NB4 (cell line): Measurements from ENCODE around the gene EIF6.

Source experiments
- DNase-seq: peaks from one replicate; pipeline ENCODE4 v3.0.0; 2010; ENCODE audit warnings: low read depth
- H3K4me3 ChIP-seq: one replicate; pipeline ENCODE4 v1.5.1; 2011; ENCODE audit warnings: mild to moderate bottlenecking, low read depth, low read length, moderate library complexity
- MYC ChIP-seq: IDR thresholded peaks from 2 replicates; pipeline ENCODE4 v1.6.1; 2011; ENCODE audit warnings: low read depth, low read length
- POLR2A ChIP-seq: IDR thresholded peaks from 2 replicates; pipeline ENCODE4 v1.6.1; 2011; ENCODE audit warnings: mild to moderate bottlenecking; ENCODE audit not compliant: insufficient read length; ENCODE audit errors: extremely low read depth
- TF ChIP-seq, protein P1 (sequence below): IDR thresholded peaks from one replicate; pipeline ENCODE4 v1.5.1; 2012; ENCODE audit warnings: low read depth, low read length
- TF ChIP-seq, protein P2 (sequence below): IDR thresholded peaks from 2 replicates; pipeline ENCODE4 v1.6.1; 2011; ENCODE audit warnings: low read depth, low read length

The EIF6 gene

DNA sequence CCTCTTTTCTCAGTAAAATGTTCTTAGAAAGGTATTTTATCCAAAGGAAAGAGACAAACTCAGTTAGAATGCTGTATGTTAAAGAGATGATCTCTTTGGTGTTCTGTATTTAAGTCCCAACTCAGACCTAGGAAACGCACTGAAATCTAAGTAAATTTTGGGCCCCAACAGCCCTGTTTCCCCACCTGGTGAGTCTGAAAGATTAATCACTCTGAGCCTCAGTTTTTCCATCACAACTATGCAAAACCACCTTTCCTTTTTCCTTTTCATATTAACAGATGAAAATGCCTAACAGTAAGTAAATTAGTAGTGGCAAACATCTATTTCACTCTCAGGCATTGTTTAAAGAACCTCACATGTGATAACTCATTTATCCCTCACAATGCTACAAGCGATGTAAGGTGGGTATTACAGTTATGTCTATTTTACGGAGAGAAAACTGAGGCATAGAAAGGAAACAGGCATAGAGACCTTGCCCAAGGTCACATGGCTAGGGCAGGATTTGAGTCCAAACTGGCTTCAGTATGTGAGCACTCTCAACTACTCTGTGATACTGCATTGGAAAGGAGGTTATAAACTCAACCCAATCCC is 43.6 kb upstream of the EIF6 start:
- DNase-seq: no peak
- H3K4me3 ChIP-seq: no peak overlapping the region
- TF ChIP-seq, protein P1, sequence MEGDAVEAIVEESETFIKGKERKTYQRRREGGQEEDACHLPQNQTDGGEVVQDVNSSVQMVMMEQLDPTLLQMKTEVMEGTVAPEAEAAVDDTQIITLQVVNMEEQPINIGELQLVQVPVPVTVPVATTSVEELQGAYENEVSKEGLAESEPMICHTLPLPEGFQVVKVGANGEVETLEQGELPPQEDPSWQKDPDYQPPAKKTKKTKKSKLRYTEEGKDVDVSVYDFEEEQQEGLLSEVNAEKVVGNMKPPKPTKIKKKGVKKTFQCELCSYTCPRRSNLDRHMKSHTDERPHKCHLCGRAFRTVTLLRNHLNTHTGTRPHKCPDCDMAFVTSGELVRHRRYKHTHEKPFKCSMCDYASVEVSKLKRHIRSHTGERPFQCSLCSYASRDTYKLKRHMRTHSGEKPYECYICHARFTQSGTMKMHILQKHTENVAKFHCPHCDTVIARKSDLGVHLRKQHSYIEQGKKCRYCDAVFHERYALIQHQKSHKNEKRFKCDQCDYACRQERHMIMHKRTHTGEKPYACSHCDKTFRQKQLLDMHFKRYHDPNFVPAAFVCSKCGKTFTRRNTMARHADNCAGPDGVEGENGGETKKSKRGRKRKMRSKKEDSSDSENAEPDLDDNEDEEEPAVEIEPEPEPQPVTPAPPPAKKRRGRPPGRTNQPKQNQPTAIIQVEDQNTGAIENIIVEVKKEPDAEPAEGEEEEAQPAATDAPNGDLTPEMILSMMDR: no peak
- TF ChIP-seq POLR2A (no peak), MYC (no peak)
- TF ChIP-seq, protein P2, sequence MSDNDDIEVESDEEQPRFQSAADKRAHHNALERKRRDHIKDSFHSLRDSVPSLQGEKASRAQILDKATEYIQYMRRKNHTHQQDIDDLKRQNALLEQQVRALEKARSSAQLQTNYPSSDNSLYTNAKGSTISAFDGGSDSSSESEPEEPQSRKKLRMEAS: no peak

DNA sequence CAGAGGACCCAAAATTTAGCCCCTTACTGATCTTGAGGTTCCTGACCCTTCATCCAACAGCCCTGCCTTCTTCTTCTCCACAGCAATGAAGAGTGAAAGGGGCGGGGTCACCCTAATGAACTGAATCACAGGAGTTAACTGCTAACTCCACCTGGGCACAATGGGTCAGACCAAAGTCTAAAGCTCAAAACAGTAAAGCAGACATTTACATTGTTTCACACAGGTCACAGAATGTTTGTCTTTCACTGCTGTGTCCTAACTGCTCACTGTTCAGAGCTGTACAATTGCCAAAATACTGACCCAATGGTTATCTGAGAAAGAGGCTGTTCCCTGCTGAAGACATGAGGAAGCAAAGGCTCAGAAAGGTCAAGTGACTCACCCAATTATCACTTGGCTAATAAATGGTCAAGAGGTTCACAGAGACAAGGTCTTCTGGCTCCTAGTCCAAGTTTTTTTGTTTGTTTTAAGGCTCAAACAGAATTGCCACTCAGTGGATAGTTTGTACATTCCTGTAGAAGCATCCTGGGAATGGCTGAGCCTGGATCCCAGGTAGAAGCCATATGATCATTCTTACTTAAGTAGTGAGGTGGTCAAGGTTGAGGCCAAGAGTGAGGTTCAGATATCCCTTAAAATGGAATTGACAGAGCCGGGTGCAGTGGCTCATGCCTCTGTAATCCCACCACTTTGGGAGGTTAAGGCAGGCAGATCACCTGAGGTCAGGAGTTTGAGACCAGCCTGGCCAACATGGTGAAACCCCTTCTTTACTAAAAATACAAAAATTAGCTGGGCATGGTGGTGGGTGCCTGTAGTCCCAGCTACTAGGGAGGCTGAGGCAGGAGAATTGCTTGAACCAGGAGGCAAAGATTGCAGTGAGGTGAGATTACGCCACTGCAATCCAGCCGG is 42.8 kb upstream of the EIF6 start:
- TF ChIP-seq POLR2A: no peak
- no peak for TF ChIP-seq MYC
- TF ChIP-seq, protein P1: no peak
- TF ChIP-seq, protein P2: no peak
- no peak overlapping the region for H3K4me3 ChIP-seq
- DNase-seq: no peak

DNA sequence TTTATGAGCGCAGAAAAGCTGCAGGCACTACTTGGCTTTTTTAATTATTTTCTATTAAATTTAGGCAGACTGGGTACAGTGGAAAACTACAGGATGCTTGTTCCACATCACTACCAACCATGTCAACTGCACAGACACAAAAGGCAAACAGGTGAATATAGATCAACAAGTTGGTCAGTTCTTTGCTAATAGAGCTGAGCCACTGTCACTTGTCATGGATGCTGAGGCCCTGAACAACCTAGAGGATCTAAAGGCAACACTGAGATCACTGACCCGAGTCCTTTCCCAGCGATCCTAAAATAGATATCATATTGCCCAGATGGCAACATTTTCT is 42.1 kb upstream of the EIF6 start:
- TF ChIP-seq, protein P1: no peak
- TF ChIP-seq POLR2A: no peak
- TF ChIP-seq, protein P2: no peak
- TF ChIP-seq MYC: no peak
- H3K4me3 ChIP-seq: no peak overlapping the region
- DNase-seq: no peak

DNA sequence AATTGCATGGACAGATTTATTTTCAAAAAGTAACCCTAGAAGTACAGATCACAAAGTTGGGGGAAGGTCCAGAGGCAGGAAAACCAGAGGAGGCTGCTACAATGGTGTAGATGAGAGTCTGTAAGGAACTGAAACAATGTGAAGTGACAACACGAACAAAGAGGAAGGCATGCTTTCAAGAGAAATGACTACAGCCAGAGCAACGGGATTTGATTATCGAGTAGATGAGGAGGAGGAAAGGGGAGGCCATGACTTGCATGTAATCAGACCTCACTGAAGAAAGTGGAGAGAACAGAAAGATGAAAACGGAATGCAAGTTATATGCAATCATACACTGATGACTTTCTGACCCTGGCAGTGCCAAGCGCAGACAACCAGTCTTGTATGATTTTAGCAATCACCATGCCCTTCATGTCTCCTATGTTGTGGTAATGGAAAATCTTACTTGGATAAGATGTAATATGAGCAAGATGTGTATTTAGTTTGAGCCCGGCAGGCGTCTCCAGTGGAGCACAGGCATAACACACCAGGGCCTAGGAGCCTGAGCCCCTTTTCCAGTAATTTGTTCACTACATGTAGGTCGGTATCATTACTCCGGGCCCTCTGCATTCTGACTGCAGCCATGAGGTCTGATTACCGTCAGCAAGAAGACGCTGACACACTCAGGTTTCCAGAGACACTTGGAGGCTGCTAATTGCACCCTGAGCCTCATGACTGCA is 41.6 kb upstream of the EIF6 start:
- TF ChIP-seq, protein P2: no peak
- TF ChIP-seq, protein P1: no peak
- TF ChIP-seq MYC (no peak), POLR2A (no peak)
- no peak for DNase-seq
- no peak overlapping the region for H3K4me3 ChIP-seq

DNA sequence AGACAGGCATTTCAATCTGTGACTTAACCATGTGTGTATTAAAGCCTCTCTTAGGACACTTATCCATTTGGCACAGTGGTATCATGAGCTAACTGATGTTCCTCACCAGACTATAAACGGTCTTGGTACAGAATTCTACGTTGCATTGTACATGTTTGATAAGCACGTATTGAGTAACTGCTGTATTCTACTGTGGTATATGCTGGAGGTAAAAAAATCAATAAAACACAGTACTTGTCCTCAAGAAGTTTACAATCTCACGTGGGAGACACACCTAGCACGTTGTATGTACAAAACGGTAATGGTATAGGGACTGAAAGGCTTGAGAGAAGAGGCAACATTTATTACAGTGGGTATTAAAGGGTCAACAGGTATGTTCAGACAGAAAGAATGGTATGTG is 40.8 kb upstream of the EIF6 start:
- DNase-seq: no peak
- TF ChIP-seq MYC: no peak
- TF ChIP-seq POLR2A: no peak
- TF ChIP-seq, protein P2: no peak
- TF ChIP-seq, protein P1: no peak
- no peak overlapping the region for H3K4me3 ChIP-seq
